Fibroblast of skin of left quadriceps (primary cell): ENCODE measurements around the gene NDST3.
A peak's percentile ranks its signal among the peaks of the same experiment; 100 is the strongest.
"Not testable (repeated sequence)": the region's sequence is repeated elsewhere in the genome, so short reads cannot be mapped to it uniquely, and the experiment has no call there.

ENCODE experiments used
- DNase-seq, 2 experiments: peaks; one replicate each; pipeline ENCODE4 v3.0.0-alpha.2; 2013; ENCODE audit warnings: low read depth in 2 of 2

Gene NDST3

DNA sequence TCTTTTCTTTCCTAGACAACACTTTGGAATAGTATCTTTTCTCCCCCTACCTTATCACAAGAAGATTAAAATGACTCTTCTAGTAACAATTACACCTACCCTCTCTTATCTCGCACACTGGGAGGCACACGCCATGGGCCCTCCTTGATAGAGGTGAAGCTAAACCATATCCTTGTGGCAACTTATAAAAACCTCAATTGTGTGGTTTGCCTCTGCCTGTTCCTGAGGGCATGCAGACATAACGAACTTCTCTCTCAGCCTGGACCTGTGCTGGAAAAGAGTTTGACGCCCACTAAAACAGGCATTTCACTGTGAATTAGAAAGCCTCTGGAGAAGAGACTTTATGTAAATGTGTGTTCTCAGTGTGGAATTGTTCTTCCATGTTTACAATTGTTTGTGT is 141.2 kb downstream of the NDST3 start:
- no peak for DNase-seq

- DNase-seq = peak in 1 of 2 experiments; percentile 14
These were observed 142.8 kb downstream of the NDST3 start for GRCh38 chr4:118177126-118177525.

- DNase-seq = no peak
These were observed 146.5 kb downstream of the NDST3 start for GRCh38 chr4:118180776-118181175.

DNA sequence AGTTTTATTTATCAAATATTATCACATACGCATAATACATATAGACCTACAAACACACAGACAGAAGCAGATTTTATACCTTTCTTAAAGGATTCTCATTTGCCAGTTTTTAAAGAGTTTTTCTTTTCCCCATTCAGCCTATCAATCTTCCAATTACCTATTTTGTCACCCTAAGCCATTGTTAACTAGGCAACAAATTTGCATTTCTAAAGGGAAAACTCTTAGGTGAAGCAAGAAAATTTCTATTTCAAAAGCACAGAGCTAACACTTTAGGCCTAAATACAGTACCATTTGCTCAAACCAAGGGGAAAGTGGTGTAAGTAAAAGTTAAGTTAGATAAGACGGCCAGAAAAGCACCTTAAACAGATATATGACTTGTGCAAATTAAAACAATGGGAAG is 156.6 kb downstream of the NDST3 start:
- no peak for DNase-seq

DNA sequence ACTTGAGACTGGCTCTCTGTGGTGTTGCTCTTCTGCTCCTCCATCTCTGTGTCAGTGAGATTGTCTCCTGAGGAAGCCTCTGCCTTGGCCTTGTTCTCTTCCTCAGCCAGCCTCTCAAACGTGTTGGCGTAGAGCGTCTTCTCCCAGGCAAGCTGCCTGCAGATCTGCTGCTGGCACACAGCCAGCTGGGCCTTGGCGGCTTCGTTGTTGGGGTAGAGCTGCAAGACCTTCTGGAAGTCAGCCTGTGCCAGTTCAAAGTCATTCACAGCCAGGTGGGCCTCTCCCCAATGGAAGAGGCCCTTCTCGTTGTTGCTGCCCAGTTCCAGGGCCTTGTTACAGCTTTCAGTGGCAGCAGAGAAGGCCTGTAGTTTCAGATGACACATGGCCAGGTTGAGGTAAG is 159.1 kb downstream of the NDST3 start:
- no peak for DNase-seq

GRCh38 chr4:118206627-118207026 is 172.3 kb downstream of the NDST3 start:
- DNase-seq = no peak

DNA sequence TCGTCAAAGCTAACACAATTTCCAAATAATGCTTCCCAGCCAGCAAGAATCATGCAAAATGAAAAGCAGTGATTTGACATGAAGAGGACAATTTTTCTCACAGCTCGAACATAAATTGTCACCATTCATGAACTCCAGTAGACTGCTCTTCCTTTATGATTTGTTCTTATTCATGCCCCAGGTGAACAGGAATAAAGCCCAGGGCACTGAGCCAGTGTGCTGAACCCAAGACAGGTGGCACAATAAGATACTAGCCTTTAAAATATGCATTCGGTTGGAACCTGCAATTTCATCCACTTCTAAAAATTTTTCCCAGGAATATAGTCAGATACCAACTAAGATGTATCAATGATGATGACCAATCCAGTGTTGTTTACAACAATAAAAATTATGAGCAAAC is 178.8 kb downstream of the NDST3 start:
- DNase-seq = no peak

DNA sequence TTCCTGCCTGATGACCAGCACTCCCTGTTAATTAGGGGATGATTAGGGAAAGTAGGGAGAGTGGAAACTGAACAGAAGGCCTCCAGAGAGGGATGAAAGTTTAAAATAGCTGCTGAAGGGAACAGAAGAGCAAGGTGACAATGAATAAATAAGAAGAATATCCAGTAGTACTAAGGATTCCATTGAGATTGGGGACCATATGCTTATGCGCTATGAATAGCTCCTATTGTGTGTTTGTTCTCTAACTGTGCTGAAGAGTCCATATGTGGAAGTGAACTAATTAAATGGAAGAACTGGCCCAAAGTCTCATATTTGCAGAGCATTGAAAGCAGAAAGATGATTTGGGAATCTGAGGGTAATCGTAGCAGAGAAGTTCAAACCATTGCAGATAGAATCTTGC is 181.5 kb downstream of the NDST3 start:
- no peak for DNase-seq

- DNase-seq = peak; percentile 39
These were observed 187.0 kb downstream of the NDST3 start for GRCh38 chr4:118221227-118221800.

- DNase-seq = peak; percentile 49 to 54
These were observed 190.1 kb downstream of the NDST3 start for GRCh38 chr4:118224243-118224829.

DNA sequence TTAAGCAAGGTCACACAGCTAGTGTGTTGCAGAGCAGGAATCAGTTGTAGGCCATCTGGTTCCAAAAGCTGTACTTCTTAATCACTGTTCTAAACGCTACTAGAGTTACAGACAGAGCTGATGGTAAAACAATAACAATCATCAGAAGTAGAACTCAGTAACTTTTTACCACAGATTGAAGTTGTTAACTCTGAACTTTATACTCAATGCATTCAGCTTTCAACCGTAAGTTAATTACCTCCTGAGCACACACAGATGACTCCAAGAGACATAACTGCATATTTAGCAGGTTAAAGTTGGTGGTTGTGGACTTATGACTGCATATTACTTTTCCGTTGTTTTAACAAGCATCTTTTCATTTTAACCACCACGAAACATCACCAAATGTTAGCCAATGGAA is 191.2 kb downstream of the NDST3 start:
- DNase-seq = peak; percentile 8 to 13

GRCh38 chr4:118226311-118227010 is 192.2 kb downstream of the NDST3 start:
- no peak for DNase-seq

- DNase-seq = no peak
These were observed 201.4 kb downstream of the NDST3 start for GRCh38 chr4:118235566-118236120.

GRCh38 chr4:118237531-118237930 is 203.2 kb downstream of the NDST3 start:
- DNase-seq = no peak

- no peak for DNase-seq
These were observed 215.6 kb downstream of the NDST3 start for GRCh38 chr4:118249890-118250289.

DNA sequence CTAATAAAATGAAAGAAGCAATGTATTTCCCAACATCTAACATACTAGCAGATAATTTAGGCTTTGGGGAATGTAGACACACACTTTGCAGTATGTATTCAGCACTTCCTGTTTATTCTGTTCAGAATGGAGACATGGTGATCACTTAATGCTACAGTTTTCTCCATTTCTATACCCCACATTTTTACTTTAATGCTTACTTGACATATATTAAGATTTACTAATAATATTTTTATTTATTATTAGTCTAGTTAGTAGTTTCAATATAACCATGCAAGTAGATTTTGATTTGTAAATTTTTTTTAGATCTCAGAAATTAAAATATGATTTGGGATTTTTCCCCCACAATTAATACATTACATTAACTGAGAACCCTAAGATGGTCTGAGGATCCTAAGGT is 220.1 kb downstream of the NDST3 start:
- no peak for DNase-seq

- DNase-seq = no peak
These were observed 224.8 kb downstream of the NDST3 start for GRCh38 chr4:118259111-118259510.

DNA sequence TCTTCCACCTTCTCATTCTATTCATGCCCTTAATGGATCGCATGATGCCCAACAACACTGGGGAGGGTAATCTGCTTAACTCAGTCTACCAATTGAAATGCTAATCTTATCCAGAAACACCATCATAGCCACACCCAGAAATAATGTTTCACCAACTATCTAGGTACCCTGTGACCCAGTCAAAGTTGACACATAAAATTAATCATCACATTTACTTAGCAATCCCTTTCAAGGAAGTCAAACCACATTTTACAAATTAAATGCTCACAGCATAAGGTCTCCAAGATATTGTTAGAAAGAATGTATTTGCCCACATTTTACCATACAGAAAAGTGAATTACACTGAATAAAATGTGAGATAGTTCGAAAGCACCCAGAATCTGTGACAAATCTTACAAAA is 226.0 kb downstream of the NDST3 start:
- DNase-seq = no peak

DNA sequence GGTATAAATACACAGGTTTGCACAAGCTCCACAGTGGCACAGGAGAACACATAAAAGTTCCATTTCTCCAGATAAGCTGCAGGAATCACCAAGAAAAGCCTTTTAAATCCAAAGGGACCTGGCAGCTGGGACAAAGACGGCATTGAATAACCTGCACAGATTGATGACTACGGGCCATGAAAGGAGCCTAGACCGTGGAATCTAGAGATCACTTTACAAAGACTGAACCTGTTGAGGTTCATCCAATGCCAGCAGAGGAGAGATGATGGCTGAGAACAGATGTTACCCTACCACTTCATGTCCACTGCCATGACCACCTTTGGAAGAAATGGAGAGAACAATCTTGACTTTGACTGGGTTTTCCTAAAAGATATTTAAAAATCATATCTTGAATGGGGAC is 229.8 kb downstream of the NDST3 start:
- no peak for DNase-seq

DNA sequence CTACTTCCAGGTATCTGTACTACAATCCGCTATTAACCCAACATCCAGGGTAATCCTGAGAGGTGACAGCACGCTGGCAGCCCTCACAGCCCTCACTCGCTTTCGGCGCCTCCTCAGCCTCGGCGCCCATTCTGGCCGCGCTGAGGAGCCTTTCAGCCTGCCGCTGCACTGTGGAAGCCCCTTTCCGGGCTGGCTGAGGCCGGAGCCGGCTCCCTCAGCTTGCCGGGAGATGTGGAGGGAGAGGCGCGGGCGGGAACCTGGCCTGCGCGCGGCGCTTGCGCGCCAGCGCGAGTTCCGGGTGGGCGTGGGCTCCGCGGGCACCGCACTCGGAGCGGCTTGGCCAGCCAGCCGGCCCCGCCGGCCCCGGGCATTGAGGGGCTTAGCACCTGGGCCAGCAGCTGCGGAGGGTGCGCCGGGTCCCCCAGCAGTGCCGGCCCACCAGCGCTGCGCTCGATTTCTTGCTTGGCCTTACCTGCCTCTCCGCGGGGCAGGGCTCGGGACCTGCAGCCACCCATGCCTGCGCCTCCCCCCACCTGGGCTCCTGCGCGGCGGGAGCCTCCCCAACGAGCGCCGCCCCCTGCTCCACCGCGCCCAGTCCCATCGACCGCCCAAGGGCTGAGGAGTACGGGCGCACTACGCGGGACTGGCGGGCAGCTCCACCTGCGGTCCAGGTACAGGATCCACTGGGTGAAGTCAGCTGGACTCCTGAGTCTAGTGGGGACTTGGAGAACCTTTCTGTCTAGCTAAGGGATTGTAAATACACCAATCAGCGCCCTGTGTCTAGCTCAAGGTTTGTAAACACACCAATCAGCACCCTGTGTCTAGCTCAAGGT is 231.2 kb downstream of the NDST3 start:
- DNase-seq = no peak

DNA sequence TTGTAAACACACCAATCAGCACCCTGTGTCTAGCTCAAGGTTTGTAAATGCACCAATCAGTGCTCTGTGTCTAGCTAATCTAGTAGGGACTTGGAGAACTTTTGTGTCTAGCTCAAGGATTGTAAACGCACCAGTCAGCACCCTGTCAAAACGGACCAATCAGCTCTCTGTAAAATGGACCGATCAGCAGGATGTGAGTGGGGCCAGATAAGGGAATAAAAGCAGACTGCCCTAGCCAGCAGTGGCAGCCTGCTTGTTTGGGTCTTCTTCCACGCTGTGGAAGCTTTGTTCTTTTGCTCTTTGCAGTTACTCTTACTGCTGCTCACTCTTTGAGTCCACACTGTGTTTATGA is 231.8 kb downstream of the NDST3 start:
- not testable (repeated sequence) for DNase-seq

DNA sequence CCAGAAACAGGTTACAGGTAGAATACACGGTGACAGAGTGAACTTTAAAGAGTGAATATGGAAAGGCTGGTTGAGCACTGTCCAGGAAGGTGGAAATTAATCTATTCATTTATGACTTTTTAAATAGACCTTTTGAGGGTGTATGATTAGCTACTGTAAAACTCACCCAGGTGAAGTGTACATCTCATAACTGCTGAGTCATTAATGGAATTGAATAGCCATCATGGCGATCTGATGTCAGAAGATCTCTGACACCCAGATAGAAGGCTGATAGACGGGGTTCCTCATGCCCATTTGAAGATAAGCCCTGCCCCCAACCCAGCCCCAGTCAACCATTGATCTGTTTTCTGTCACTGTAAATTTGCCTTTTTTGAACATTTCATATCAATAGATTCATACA is 234.5 kb downstream of the NDST3 start:
- DNase-seq = no peak
